ENCODE measurements around the gene MMP10.

The MMP10 gene

GRCh38 chr11:102798012-102798746 lies 17.8 kb upstream of the MMP10 start, which contains the start of gene MMP1 (continued):
- TF ChIP-seq PRDM10 (tag by site-specific recombination; IDR thresholded peaks at IDR 0.05): no peak
- no peak for TF ChIP-seq ZNF211 (tag by site-specific recombination; IDR thresholded peaks at IDR 0.05; ENCODE audit: low read depth)
- no peak for TF ChIP-seq KLF17 (tag by site-specific recombination; IDR thresholded peaks at IDR 0.05)
- TF ChIP-seq ZNF138 (tag by site-specific recombination; IDR thresholded peaks at IDR 0.05; ENCODE audit: borderline replicate concordance): no peak
- no peak for TF ChIP-seq ZNF146 (tag by site-specific recombination; IDR thresholded peaks at IDR 0.05)
- no peak for TF ChIP-seq ZNF585B (tag by site-specific recombination; IDR thresholded peaks at IDR 0.05)
- no peak for TF ChIP-seq ZBTB49 (tag by site-specific recombination; IDR thresholded peaks at IDR 0.05; ENCODE audit: low read depth)
- TF ChIP-seq ZNF37A (tag by site-specific recombination; IDR thresholded peaks at IDR 0.05): no peak

GRCh38 chr11:102794382-102794781 lies 14.0 kb upstream of the MMP10 start:
- Histone ChIP-seq H3K36me3 (ENCODE audit: control insufficient read depth in 2 of 2, insufficient read depth in 1 of 2, low read length in 2 of 2) (no peaks in the 10 kb centered on the region), H3K4me1 (ENCODE audit: control insufficient read depth, insufficient read depth, low read length) (no peaks in the 10 kb centered on the region), H3K4me3 (ENCODE audit: low read depth, low read length) (no peak overlapping the region), H3K27ac (ENCODE audit: extremely low read depth, low read depth, low read length) (no peak overlapping the region), H3K9me3 (ENCODE audit: control insufficient read depth, insufficient read depth, low read depth, low read length) (no peaks in the 10 kb centered on the region)
- ChIA-PET CTCF (interaction anchor here (0.6 to 1.5 kb wide), 8 partner anchors 10 to 485 kb away, joined by 3 to 5 read pairs (median 3); no protein-coding TSS in a partner anchor), POLR2A (no interaction called here)
- TF ChIP-seq ZNF404 (tag by site-specific recombination; IDR thresholded peaks at IDR 0.05): no peak
- no peak for TF ChIP-seq HOXD13 (CRISPR knock-in tag; IDR thresholded peaks at IDR 0.05; ENCODE audit: borderline replicate concordance)
- no peak for TF ChIP-seq MZF1 (tag by site-specific recombination; IDR thresholded peaks at IDR 0.05; ENCODE audit: borderline replicate concordance)
- no peak for TF ChIP-seq ZNF626 (tag by site-specific recombination; IDR thresholded peaks at IDR 0.05)
- TF ChIP-seq ZNF560 (tag by site-specific recombination; IDR thresholded peaks at IDR 0.05; ENCODE audit: borderline replicate concordance): no peak
- TF ChIP-seq ZNF830 (tag by site-specific recombination; IDR thresholded peaks at IDR 0.05; ENCODE audit: low read depth): no peak
- TF ChIP-seq ZSCAN30 (tag by site-specific recombination; IDR thresholded peaks at IDR 0.05): no peak
- TF ChIP-seq CTCF (tag by site-specific recombination; IDR thresholded peaks at IDR 0.05): no peak
- no peak for TF ChIP-seq ZFP37 (tag by site-specific recombination; IDR thresholded peaks at IDR 0.05)
- TF ChIP-seq ZNF423 (tag by site-specific recombination; IDR thresholded peaks at IDR 0.05): no peak
- TF ChIP-seq ZNF394 (tag by site-specific recombination; IDR thresholded peaks at IDR 0.05; ENCODE audit: borderline replicate concordance): no peak
- no peak for TF ChIP-seq ZXDB (tag by site-specific recombination; IDR thresholded peaks at IDR 0.05)
- no peak for TF ChIP-seq ZNF132 (tag by site-specific recombination; IDR thresholded peaks at IDR 0.05; ENCODE audit: borderline replicate concordance)
- no peak for TF ChIP-seq ZNF707 (tag by site-specific recombination; IDR thresholded peaks at IDR 0.05)
- TF ChIP-seq ELK4 (IDR thresholded peaks at IDR 0.05; ENCODE audit: borderline replicate concordance, low read depth, low read length): no peak
- TF ChIP-seq WT1 (tag by site-specific recombination; IDR thresholded peaks at IDR 0.05): no peak
